GM12873 (cell line): ENCODE results near the gene MRPL41.

Experiments used
- TF ChIP-seq, protein P1 (sequence below): IDR thresholded peaks from 2 replicates; pipeline ENCODE4 v1.5.1; 2012; ENCODE audit warnings: low read depth, mild to moderate bottlenecking, moderate library complexity, low read length, control low read depth; ENCODE audit not compliant: insufficient read depth; ENCODE audit errors: missing control alignments

The MRPL41 gene

DNA sequence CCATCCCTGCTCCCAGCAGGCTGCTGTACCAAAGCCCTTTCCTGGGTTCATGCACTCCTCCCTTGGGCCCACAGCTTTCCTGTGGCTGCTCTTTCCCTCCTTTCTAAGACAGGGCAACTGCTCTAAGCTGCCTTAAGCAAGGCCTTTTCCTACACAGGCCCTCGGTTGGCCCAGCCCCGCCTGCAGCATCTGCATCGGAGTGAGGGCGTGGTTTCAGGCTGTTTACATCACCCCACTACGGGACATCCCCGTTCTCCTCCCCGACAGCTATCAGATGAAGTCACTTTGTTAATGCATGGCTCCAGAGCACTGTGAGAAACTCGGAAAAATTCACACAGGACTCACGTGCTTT is 23.7 kb downstream of the MRPL41 start:
- TF ChIP-seq, protein P1, sequence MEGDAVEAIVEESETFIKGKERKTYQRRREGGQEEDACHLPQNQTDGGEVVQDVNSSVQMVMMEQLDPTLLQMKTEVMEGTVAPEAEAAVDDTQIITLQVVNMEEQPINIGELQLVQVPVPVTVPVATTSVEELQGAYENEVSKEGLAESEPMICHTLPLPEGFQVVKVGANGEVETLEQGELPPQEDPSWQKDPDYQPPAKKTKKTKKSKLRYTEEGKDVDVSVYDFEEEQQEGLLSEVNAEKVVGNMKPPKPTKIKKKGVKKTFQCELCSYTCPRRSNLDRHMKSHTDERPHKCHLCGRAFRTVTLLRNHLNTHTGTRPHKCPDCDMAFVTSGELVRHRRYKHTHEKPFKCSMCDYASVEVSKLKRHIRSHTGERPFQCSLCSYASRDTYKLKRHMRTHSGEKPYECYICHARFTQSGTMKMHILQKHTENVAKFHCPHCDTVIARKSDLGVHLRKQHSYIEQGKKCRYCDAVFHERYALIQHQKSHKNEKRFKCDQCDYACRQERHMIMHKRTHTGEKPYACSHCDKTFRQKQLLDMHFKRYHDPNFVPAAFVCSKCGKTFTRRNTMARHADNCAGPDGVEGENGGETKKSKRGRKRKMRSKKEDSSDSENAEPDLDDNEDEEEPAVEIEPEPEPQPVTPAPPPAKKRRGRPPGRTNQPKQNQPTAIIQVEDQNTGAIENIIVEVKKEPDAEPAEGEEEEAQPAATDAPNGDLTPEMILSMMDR: no peak

DNA sequence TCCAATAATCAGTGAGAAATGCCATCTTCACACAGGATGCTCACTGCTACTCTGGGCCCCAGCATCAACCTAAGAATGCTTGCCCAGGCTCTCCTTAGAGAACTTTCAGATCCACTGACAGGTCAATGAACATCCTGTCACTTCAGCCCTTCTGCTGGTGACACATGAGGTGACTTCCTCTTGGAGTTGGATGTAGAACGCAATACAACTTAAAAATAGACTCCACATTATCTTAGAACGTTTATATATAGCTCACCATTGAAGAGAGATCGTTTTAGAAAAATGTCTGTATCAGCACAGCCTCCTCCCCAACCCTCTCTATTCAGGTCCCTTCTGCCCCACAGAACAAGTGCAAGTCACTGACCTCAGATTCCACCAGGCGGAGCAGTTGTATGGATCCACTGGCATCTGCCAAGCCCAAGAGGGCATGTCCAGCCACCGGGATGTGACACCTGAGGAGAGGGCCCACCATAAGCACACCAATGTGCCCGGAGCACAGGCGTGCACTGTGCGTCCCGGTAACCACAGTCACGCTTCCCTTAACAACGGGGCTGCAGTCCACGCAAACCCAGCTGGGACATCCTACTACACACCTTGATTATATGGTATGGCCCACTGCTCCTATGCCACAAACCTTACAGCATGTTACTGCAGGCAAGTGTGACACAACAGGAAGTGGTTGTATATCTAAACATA is 24.2 kb downstream of the MRPL41 start:
- TF ChIP-seq, protein P1: no peak

DNA sequence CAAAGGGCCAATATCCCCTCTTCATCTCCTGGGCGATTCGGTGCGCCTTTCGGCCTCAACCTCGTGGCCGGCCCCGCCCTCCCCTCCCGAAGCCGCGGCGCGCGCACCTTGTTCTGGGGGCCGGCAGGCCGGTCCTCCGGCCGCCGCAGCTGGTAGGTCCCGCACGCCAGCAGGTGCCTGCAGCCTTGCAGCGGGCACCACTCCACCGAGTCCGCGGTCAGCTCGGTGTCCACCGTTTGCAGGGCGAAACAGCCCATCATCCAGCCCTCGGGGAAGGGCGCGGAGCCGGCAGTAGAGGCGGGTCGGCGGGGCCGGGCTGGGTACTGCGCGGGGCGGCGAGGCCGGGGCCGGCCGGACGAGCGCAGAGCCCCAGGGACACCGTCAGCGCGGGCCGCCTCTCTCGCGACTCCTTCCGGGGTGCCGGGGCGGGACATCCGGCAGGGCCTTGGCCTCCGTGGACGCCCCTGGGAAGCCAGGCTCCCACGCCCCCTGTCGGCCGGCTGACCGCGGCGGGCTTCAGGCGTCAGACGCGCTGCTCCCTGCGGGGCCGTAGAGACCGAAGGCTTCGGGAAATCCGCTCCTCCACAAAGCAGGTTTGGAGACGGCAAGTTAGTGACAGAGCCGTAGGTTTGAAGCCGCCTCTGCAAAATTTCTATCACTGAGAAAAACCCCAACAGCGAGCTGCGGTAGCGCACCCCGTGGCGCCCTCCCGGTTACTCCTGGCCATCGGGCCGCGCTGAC is 27.0 kb downstream of the MRPL41 start, which contains the start of gene DPH7:
Gene DPH7 (minus strand): TSS at position 408 of the 741 bp plus-strand sequence. CDS start 148 bp downstream, at position 260.
- TF ChIP-seq, protein P1: peak; percentile 89

- TF ChIP-seq, protein P1: no peak
Observed at GRCh38 chr9:137579259-137579604, 27.6 kb downstream of the MRPL41 start.

DNA sequence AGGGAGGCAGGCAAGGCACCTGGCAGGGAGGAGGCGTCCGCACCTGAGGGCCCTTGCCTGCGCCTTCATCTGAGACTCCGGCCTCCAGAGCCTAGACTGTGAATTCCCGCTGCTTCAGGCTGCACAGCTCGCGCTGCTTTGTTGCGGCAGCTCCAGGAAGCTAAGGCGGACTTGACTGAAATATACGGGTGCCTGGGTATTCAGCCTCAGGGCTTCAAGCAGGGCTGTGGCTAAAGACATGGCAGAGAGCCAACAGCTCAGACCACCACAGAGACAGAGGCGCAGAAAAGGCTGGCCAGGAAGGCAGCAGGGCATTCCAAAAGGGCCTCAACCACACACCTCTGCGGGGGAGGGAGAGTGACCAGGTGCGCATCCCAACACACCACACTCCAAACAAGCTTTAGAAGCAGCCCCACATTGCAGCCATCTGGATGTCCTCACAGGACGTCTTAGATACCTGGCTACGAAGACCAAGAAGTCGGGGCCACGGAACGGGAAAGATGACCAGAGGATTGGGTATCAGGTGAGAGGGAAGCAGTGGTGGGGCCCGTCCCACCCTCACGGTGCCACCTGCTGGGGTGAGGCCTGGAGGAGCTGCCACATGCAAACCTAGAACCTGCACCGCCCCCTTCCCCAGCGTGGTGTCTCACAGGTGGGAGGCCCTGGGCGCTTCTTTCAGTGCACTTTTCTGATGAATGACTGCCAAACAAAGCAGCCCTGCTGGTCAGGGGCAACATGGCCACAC is 28.7 kb downstream of the MRPL41 start:
- TF ChIP-seq, protein P1: no peak

GRCh38 chr9:137580954-137581322 is 29.3 kb downstream of the MRPL41 start:
- TF ChIP-seq, protein P1: no peak
